Epidermal melanocyte (primary cell): ENCODE results near the gene AP1AR.
"Not testable (repeated sequence)": the region's sequence is repeated elsewhere in the genome, so short reads cannot be mapped to it uniquely, and the experiment has no call there.

ENCODE experiments used
- DNase-seq: peaks from one replicate; pipeline ENCODE4 v3.0.0; 2011; ENCODE audit warnings: low spot score; ENCODE audit not compliant: insufficient read length

AP1AR gene

DNA sequence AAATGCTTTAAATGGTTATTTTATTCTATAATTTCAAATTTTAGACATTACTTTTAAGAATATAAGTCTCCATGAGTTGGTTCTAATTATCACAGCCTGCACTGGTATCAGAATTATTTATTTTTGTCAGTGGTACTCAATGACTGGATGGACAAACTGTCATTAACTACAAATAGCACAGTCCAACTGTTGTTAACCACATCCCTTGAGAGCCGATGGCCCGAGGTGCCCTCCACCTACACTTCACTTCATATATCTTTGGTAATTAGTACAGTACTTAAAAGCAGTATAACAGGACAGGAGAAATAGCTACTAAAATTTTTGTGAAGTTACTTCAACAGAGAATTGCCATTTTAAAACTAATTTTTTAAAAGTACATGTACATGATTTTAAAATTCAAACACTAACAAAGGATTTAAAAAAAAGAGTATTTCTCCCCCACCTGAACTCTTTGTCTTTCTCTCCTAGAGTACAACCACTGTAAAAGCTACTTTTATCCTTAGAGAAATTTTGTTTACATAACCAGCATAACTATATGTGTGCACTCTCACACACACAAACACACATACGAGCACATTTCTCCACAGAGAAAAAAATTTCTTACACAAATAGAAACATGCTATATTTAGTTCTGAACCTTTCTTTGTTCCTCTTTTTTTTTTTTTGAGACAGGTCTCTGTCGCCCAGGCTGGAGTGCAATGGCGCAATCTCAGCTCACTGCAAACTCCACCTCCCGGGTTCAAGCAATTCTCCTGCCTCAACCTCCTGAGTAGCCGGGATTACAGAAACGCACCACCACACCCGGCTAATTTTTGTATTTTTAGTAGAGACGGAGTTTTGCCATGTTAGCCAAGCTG is 47.7 kb downstream of the AP1AR start:
- DNase-seq = no peak

DNA sequence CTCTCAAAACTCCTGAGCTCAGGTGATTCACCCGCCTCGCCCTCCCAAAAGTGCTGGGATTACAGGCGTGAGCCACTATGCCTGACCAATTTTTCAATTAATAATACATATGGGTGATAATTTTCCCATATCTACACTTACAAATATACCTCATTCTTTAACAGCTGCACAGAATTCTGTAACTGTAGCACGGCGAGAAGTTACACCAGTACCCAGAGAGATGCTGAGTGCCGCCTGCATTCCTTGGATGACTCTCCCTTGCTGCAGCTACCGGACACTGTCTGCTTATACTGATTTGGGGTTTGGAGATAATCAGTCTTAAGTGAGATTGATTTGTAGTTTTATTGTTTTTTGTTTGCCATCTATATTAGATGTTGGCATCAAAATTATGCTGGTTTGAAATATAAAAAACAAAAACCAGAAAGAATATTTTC is 48.3 kb downstream of the AP1AR start:
- DNase-seq = no peak

DNA sequence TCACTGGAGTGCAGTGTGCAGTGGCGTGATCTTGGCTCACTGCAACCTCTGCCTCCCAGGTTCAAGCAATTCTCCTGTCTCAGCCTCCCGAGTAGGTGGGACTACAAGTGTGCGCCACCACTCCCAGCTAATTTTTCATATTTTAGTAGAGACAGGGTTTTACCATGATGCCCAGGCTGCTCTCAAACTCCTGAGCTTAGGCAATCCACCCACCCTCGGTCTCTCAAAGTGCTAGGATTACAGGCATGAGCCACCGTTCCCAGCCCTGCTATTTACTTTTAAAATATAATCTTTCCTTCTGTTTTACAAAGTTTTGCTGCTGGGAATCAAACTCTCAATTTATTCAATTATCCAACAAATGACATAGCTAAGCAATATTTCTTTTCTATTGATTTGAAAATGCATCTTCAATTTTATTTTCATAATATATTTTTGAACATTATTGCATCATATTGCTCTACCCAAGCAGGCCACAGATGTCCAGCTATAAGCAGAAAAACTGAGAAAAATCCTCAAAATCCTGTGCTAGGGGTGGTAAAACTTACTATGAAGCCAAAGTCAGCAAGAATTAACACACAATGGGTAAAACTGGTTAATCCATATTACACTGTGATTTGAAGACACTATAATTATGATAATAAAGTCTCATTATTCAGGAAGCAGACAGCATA is 48.9 kb downstream of the AP1AR start:
- DNase-seq = no peak

DNA sequence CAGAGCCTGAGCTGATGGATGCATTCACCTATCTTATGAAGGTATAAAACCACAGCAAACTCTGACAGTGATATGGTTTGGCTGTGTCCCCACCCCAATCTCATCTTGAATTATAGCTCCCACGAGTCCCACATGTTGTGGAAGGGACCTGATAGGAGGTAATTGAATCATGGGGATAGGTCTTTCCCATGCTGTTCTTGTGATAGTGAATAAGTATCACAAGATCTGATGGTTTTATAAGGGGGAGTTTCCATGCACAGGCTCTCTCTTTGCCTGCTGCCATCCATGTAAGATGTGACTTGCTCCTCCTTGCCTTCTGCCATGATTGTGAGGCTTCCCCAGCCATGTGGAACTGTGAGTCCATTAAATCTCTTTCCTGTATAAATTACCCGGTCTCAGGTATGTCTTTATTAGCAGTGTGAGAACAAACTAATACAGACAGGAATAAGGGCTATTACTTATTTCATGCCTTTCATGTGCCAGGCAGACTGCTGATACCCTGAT is 50.4 kb downstream of the AP1AR start:
- not testable (repeated sequence) for DNase-seq

DNA sequence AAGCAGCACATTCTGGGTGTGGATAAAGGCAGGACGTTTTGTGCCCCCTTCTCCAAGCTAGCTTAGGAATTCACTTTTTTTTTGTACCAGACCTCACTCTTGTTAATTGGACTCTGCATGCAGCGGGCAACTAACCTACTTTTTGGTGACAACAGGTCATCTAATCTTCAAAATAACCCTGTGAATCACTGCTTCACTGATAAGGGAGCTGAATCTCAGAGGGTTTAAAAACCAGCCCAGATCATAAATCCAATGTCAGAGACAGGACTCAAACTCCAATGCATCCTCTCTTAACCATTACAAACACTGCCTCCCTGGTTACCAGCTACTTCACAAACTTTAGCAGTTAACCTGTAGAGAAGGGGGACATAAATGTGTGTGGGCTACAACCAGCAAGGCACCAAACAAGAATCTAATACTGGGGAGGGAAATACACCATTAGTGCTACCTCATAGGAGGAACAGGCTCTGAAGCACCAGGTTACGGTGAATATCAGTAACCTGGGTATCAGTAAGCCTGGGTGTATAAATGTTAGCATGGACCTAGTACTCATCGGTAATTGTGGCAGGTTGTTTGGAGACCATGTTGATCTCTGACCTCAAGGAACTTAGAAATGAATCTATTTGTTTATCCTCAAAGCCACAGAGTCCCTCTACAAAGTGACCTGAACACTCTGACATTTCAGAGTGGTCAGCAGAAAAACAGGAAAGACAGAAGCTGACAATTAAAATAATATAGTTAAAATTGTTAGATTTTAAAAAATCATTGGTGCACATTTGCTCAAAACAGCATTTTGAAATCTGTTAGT is 51.5 kb downstream of the AP1AR start:
- no peak for DNase-seq

DNA sequence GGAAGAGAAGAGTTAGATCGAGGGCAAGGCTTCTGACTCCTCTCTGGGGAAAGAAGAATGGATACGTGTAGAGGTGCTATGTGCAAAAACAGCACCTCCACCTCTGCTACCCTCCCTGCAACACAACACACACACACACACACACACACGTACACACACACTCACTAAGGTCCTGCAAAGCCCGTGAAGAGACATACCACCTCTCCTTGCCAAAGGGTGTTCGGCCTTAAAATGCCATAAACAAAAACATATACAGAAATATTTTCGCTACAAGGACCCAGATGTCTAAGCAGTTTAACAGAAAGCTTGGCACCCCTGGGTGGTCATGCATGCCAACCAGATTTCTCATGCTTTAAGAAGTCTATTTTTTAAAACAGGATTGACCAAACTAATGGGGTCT is 52.6 kb downstream of the AP1AR start:
- no peak for DNase-seq

GRCh38 chr4:112284662-112285411 is 53.2 kb downstream of the AP1AR start:
- DNase-seq = no peak

- DNase-seq = no peak
Measured at GRCh38 chr4:112287258-112287989, 55.8 kb downstream of the AP1AR start.

- DNase-seq = no peak
Measured at GRCh38 chr4:112288455-112288854, 56.9 kb downstream of the AP1AR start.

GRCh38 chr4:112289407-112290253 is 58.0 kb downstream of the AP1AR start:
- DNase-seq = no peak

GRCh38 chr4:112290341-112290740 is 58.8 kb downstream of the AP1AR start:
- no peak for DNase-seq

GRCh38 chr4:112296949-112297880 is 65.6 kb downstream of the AP1AR start, which contains the start of gene ALPK1:
Gene ALPK1 (plus strand): TSS chr4:112297369.
- peak; percentile 83 for DNase-seq

- DNase-seq = no peak
Measured at GRCh38 chr4:112299721-112300120, 68.1 kb downstream of the AP1AR start.

- DNase-seq = no peak
Measured at GRCh38 chr4:112302320-112303274, 71.0 kb downstream of the AP1AR start.

- DNase-seq = not testable (repeated sequence)
Measured at GRCh38 chr4:112305477-112305876, 73.9 kb downstream of the AP1AR start.

DNA sequence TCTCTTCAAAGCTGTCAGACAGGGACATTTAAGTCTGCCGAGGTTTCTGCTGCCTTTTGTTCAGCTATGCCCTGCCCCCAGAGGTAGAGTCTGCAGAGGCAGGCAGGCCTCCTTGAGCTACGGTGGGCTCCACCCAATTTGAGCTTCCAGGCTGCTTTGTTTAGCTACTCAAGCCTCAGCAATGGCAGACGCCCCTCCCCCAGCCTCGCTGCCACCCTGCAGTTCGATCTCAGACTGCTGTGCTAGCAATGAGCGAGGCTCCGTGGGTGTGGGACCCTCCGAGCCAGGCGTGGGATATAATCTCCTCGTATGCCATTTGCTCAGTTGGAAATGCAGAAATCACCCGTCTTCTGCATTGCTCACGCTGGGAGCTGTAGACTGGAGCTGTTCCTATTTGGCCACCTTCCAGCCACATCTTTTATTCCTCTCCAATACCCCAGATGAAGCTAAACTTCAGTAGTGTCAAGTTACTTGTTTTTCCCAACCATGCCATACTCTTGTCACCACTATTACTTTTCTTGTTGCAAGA is 77.7 kb downstream of the AP1AR start:
- not testable (repeated sequence) for DNase-seq

DNA sequence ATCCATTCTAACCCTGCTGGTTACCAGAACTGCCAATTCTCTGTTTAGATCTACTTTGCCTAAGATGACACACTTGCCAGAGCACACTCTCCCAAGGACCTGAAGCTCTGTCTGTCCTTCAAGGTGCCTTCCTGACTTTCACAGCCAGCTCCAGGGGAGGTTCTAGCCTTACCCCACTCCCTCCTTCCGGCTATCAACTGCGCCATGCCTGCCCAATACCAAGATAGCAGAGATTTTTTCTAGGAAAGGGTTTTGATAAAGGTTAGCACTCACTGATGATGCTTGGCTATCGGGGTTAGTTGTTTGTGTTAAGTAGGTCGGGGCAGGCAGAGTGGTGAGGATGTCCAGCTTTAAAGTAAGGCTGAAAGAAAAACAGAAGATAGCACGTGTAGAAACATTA is 79.9 kb downstream of the AP1AR start:
- DNase-seq = no peak
